H1 (cell line): Measurements from ENCODE around the gene AK8. TPM values are rescaled to one million over a fixed set of nuclear protein-coding genes. Genes with fewer than 3 reads are reported as not detected.

Source experiments
- CTCF ChIA-PET: fragments of 300-600 bp; sonication (Branson Sonifier 250); formaldehyde crosslinking; loops from one replicate; lab custom pipeline; 2021; ENCODE audit not compliant: partially characterized antibody; lab: Charles Lee
- POLR2A ChIA-PET: fragments of 300-600 bp; sonication (Branson Sonifier 250); formaldehyde crosslinking; loops from one replicate; lab custom pipeline; 2021; ENCODE audit warnings: inconsistent platforms; ENCODE audit not compliant: partially characterized antibody; lab: Charles Lee
- DNase-seq, 2 experiments: peaks; one replicate each; pipeline versions ENCODE4 v3.0.0 to v3.0.0-alpha.2; 2010 to 2022; ENCODE audit warnings: low spot score in 2 of 2, low read depth in 1 of 2, mixed read lengths in 1 of 2
- FAIRE-seq: peaks from 2 replicates; lab custom pipeline; 2011; peaks lifted over from hg19 to GRCh38; lab: Jason Lieb, UNC
- H2AFZ ChIP-seq: 2 replicates; pipeline ENCODE4 v1.8.1; 2012; ENCODE audit warnings: low read length, inconsistent platforms
- H2AK5ac ChIP-seq: 2 replicates; pipeline ENCODE4 v1.6.1; 2013; ENCODE audit warnings: low read depth, low read length
- H2BK120ac ChIP-seq: replicated peaks from 2 replicates; pipeline ENCODE3; 2013; ENCODE audit warnings: low read depth, low read length, inconsistent platforms
- H2BK12ac ChIP-seq: 2 replicates; pipeline ENCODE4 v1.6.1; 2013; ENCODE audit warnings: low read depth, low read length
- H2BK15ac ChIP-seq: 2 replicates; pipeline ENCODE4 v1.6.1; 2013; ENCODE audit warnings: low read length
- H2BK20ac ChIP-seq: 2 replicates; pipeline ENCODE4 v1.6.1; 2013; ENCODE audit warnings: low read length
- H2BK5ac ChIP-seq: 2 replicates; pipeline ENCODE4 v1.6.1; 2013; ENCODE audit warnings: low read depth, low read length
- H3K14ac ChIP-seq: 2 replicates; pipeline ENCODE4 v1.6.1; 2013; ENCODE audit warnings: inconsistent platforms; ENCODE audit not compliant: insufficient read length
- H3K18ac ChIP-seq: 2 replicates; pipeline ENCODE4 v1.6.1; 2013; ENCODE audit warnings: low read length; ENCODE audit errors: extremely low read depth
- H3K23ac ChIP-seq: 2 replicates; pipeline ENCODE4 v1.6.1; 2013; ENCODE audit warnings: inconsistent platforms; ENCODE audit not compliant: insufficient read length
- H3K23me2 ChIP-seq: 2 replicates; pipeline ENCODE4 v1.6.1; 2013; ENCODE audit warnings: low read depth, low read length
- H3K27ac ChIP-seq: 2 replicates; pipeline ENCODE4 v1.6.1; 2011; ENCODE audit warnings: low read depth, low read length, inconsistent platforms
- H3K27me3 ChIP-seq, 4 experiments: replicated peaks in 1 of 4; 1 replicate in 1 of 4; 2 replicates in 3 of 4; pipeline versions ENCODE4 v1.6.1 to v1.8.1; 2011 to 2013; ENCODE audit warnings: low read length in 3 of 4, mild to moderate bottlenecking in 3 of 4, inconsistent platforms in 2 of 4, mixed read lengths in 2 of 4, moderate library complexity in 1 of 4; ENCODE audit not compliant: control insufficient read depth in 3 of 4, insufficient read depth in 3 of 4; ENCODE audit errors: extremely low read depth in 1 of 4
- H3K36me3 ChIP-seq, 4 experiments: 2 replicates each; pipeline versions ENCODE4 v1.6.1 to v1.8.1; 2011 to 2013; ENCODE audit warnings: mild to moderate bottlenecking in 4 of 4, low read length in 3 of 4, moderate library complexity in 2 of 4, control low read depth in 1 of 4, inconsistent platforms in 1 of 4; ENCODE audit not compliant: insufficient read depth in 4 of 4, control insufficient read depth in 2 of 4
- H3K4ac ChIP-seq: replicated peaks from 2 replicates; pipeline ENCODE3; 2013; ENCODE audit warnings: low read length, low read depth, mixed read lengths, inconsistent platforms; ENCODE audit not compliant: insufficient read length
- H3K4me1 ChIP-seq, 4 experiments: replicated peaks in 1 of 4; 1 replicate in 1 of 4; 2 replicates in 3 of 4; pipeline versions ENCODE4 v1.6.1 to v1.8.1; 2011 to 2013; ENCODE audit warnings: low read length in 3 of 4, inconsistent platforms in 2 of 4, mixed read lengths in 1 of 4; ENCODE audit not compliant: insufficient read depth in 4 of 4, control insufficient read depth in 3 of 4
- H3K4me2 ChIP-seq, 2 experiments: 2 replicates each; pipeline versions ENCODE4 v1.6.1 to v1.8.1; 2011 to 2013; ENCODE audit warnings: low read depth in 2 of 2, low read length in 2 of 2, control low read depth in 1 of 2, inconsistent platforms in 1 of 2, mild to moderate bottlenecking in 1 of 2; ENCODE audit not compliant: insufficient read depth in 1 of 2
- H3K4me3 ChIP-seq, 4 experiments: fragments of 200-600, 300-600 bp in 1 of 4; sonication (generic), shearing (Covaris generic), sonication (Bioruptor Twin) in 1 of 4; 2 replicates each; pipeline versions ENCODE4 v1.5.1 to v1.8.1; 2011 to 2016; ENCODE audit warnings: low read length in 4 of 4, low read depth in 3 of 4, control low read depth in 2 of 4, inconsistent platforms in 2 of 4, mild to moderate bottlenecking in 2 of 4, mixed read lengths in 1 of 4, moderate library complexity in 1 of 4; ENCODE audit not compliant: insufficient read depth in 2 of 4; ENCODE audit errors: extremely low read depth in 1 of 4
- H3K56ac ChIP-seq: replicated peaks from 2 replicates; pipeline ENCODE3; 2013; ENCODE audit warnings: low read depth, mild to moderate bottlenecking, mixed read lengths, low read length, inconsistent platforms; ENCODE audit not compliant: insufficient read length
- H3K79me1 ChIP-seq: 2 replicates; pipeline ENCODE4 v1.6.1; 2013; ENCODE audit warnings: low read depth, low read length, control low read depth
- H3K79me2 ChIP-seq, 2 experiments: 2 replicates each; pipeline versions ENCODE4 v1.6.1 to v1.8.1; 2012 to 2013; ENCODE audit warnings: low read length in 2 of 2, mild to moderate bottlenecking in 2 of 2, inconsistent platforms in 1 of 2; ENCODE audit not compliant: insufficient read depth in 2 of 2, control insufficient read depth in 1 of 2
- H3K9ac ChIP-seq, 4 experiments: replicated peaks in 1 of 4; 1 replicate in 1 of 4; 2 replicates in 3 of 4; pipeline versions ENCODE4 v1.6.1 to v1.8.1; 2011 to 2013; ENCODE audit warnings: low read depth in 3 of 4, low read length in 3 of 4, control low read depth in 2 of 4, mild to moderate bottlenecking in 2 of 4, moderate library complexity in 2 of 4, inconsistent platforms in 1 of 4; ENCODE audit errors: extremely low read depth in 1 of 4
- H3K9me3 ChIP-seq, 2 experiments: 2 replicates each; pipeline versions ENCODE4 v1.6.1 to v1.8.1; 2012 to 2013; ENCODE audit warnings: mild to moderate bottlenecking in 2 of 2, moderate library complexity in 2 of 2, control low read depth in 1 of 2, inconsistent platforms in 1 of 2, low read depth in 1 of 2, low read length in 1 of 2, mixed read lengths in 1 of 2; ENCODE audit not compliant: insufficient read depth in 2 of 2
- H4K20me1 ChIP-seq, 2 experiments: replicated peaks in 1 of 2; 2 replicates each; pipeline versions ENCODE3 to v1.8.1; 2011 to 2013; ENCODE audit warnings: inconsistent platforms in 2 of 2, low read length in 2 of 2, mild to moderate bottlenecking in 1 of 2; ENCODE audit not compliant: insufficient read depth in 2 of 2, control insufficient read depth in 1 of 2
- H4K5ac ChIP-seq: 2 replicates; pipeline ENCODE4 v1.6.1; 2013; ENCODE audit warnings: low read length, low read depth, mixed read lengths, inconsistent platforms; ENCODE audit not compliant: insufficient read length
- H4K8ac ChIP-seq: 2 replicates; pipeline ENCODE4 v1.8.0; 2013; ENCODE audit warnings: mild to moderate bottlenecking, moderate library complexity, low read length, inconsistent platforms; ENCODE audit not compliant: insufficient read depth; ENCODE audit errors: extremely low read depth
- H4K91ac ChIP-seq: replicated peaks from 2 replicates; pipeline ENCODE3; 2013; ENCODE audit warnings: low read length, mixed read lengths, inconsistent platforms; ENCODE audit not compliant: insufficient read length
- BCL11A ChIP-seq, 2 experiments: IDR thresholded peaks; one replicate each; pipeline ENCODE4 v1.6.1; 2011; ENCODE audit warnings: low read depth in 2 of 2, low read length in 2 of 2, mild to moderate bottlenecking in 2 of 2
- CEBPB ChIP-seq: IDR thresholded peaks from 2 replicates; pipeline ENCODE4 v1.6.1; 2012; ENCODE audit warnings: low read depth, low read length
- FOSL1 ChIP-seq: IDR thresholded peaks from 2 replicates; pipeline ENCODE4 v1.6.1; 2011; ENCODE audit warnings: mild to moderate bottlenecking, low read depth, low read length, moderate library complexity; ENCODE audit not compliant: insufficient read depth
- GABPA ChIP-seq: IDR thresholded peaks from 2 replicates; pipeline ENCODE4 v1.6.1; 2011; ENCODE audit warnings: mild to moderate bottlenecking, low read length, moderate library complexity, borderline replicate concordance; ENCODE audit not compliant: insufficient read depth
- HDAC6 ChIP-seq: IDR thresholded peaks from one replicate; pipeline ENCODE4 v1.7.1; 2012; ENCODE audit warnings: low read depth, mild to moderate bottlenecking, inconsistent platforms, low read length, moderate library complexity
- KDM4A ChIP-seq: IDR thresholded peaks from one replicate; pipeline ENCODE4 v1.7.1; 2012; ENCODE audit warnings: low read depth, mild to moderate bottlenecking, moderate library complexity, low read length, inconsistent platforms; ENCODE audit not compliant: severe bottlenecking
- MAFK ChIP-seq: IDR thresholded peaks from 2 replicates; pipeline ENCODE4 v1.6.1; 2012; ENCODE audit warnings: low read depth, mild to moderate bottlenecking, improper control_type of control experiment, low read length
- SAP30 ChIP-seq: fragments of 300-600 bp; sonication (generic); IDR thresholded peaks from 2 replicates; pipeline ENCODE4 v1.7.1; 2012; ENCODE audit warnings: low read length, moderate library complexity, mild to moderate bottlenecking, inconsistent platforms; ENCODE audit not compliant: insufficient read depth, insufficient replicate concordance
- TEAD4 ChIP-seq: IDR thresholded peaks from 2 replicates; pipeline ENCODE4 v1.6.1; 2012; ENCODE audit warnings: low read depth, low read length, inconsistent platforms, mixed read lengths
- WGBS, 2 experiments: shearing (Covaris generic) in 1 of 2; methylation state at CpG; one replicate each; pipeline versions ENCODE4 v1.1.6 to v1.1.7; 2013 to 2015; ENCODE audit warnings: low lambda C conversion rate in 2 of 2, mixed read lengths in 2 of 2, inconsistent platforms in 1 of 2, low coverage in 1 of 2, missing lambda C conversion rate in 1 of 2; ENCODE audit not compliant: insufficient replicate concordance in 2 of 2, insufficient coverage in 1 of 2, insufficient read length in 1 of 2; ENCODE audit errors: extremely low coverage in 1 of 2, missing lambda C conversion rate in 1 of 2; 5-methylcytosine and 5-hydroxymethylcytosine counted together
- polyA plus RNA-seq, 7 experiments: library from polyadenylated mRNA; depleted of rRNA in 3 of 7; stranded (reverse) in 5 of 7; unstranded in 2 of 7; fragments of >200 nt in 5 of 7; fragments of 200-250 nt in 2 of 7; gene quantifications; 1 replicate in 5 of 7; 2 replicates in 1 of 7; 4 replicates in 1 of 7; pipeline versions ENCODE4 v1.2.1 to v1.2.3, GENCODE V29; 2011 to 2013; ENCODE audit warnings: missing spikeins in 2 of 7, mixed read lengths in 2 of 7
- total RNA-seq: library from RNA; stranded (reverse); fragmentation: NEBNext Ultra II Directional; extraction: Animal tissue kit (Norgen Biotek cat#: 25700); gene quantifications from 2 replicates; pipeline ENCODE4 v1.2.1, GENCODE V29; 2021

Gene AK8
- total and polyA plus RNA-seq, 2 of the 8 experiments (the other 6 are each of a cell fraction or from before 2014, with no cell fraction given): 0.35 to 0.48 TPM

DNA sequence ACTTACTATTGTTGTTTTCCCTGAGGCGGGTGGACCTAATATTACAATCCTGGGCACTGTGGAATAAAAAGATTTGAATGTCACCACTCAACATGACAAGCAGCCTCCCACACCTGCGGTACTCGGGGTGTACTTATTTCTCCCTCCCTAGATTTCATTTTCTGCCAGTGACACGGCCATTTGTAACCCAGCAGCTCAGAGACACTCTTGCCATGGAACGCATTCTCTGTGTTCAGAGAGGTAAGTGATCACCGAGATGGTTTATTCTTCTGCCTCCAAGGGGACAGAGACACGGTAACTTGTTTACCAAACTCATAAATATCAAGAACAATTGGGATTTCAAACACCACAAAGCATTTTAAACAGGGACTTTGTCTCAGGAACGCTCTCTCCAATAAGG is 11.2 kb downstream of the AK8 start:
- TF ChIP-seq GABPA (no peak), MAFK (no peak), CEBPB (no peak), HDAC6 (no peak), FOSL1 (no peak), KDM4A (no peak), BCL11A (IDR thresholded peaks at IDR 0.05; ENCODE audit: low read depth in 2 of 2, low read length in 2 of 2) (no peak), SAP30 (no peak), TEAD4 (no peak)
- no peak overlapping the region for H2AK5ac ChIP-seq
- H3K27me3 ChIP-seq: no peaks in the 10 kb centered on the region; a peak in 1 of 7 replicates
- no peaks in the 10 kb centered on the region for H3K9me3 ChIP-seq
- H2BK15ac ChIP-seq: no peak overlapping the region
- no peak overlapping the region for H2BK5ac ChIP-seq
- no peak overlapping the region for H3K4me3 ChIP-seq
- no peak overlapping the region for H3K9ac ChIP-seq
- FAIRE-seq (no peak), DNase-seq (no peak)
- CTCF ChIA-PET: interaction anchor here (1.0 to 1.4 kb wide), 4 partner anchors 16 to 64 kb away, joined by 3 read pairs; no protein-coding TSS in a partner anchor
- no peak overlapping the region for H3K18ac ChIP-seq
- no peak overlapping the region for H3K4me2 ChIP-seq
- no peak overlapping the region for H3K23ac ChIP-seq
- no peak overlapping the region for H2BK120ac ChIP-seq
- no peaks in the 10 kb centered on the region for H3K23me2 ChIP-seq
- H3K14ac ChIP-seq: no peak overlapping the region
- no peak overlapping the region for H2AFZ ChIP-seq
- H4K91ac ChIP-seq: no peak overlapping the region
- 90% methylated on average over 8 of the region's 8 CpGs; no CpG with 5 or more reads in 1 of the 2 experiments for WGBS, 2 experiments
- POLR2A ChIA-PET: interaction anchor here (1.6 kb wide), 1 partner anchor 10 kb away, joined by 4 read pairs; no protein-coding TSS in a partner anchor
- H3K4ac ChIP-seq: no peak overlapping the region
- no peak overlapping the region for H2BK20ac ChIP-seq
- H4K8ac ChIP-seq: no peak overlapping the region
- H2BK12ac ChIP-seq: no peak overlapping the region
- H3K79me2 ChIP-seq: no peaks in the 10 kb centered on the region
- H4K5ac ChIP-seq: no peak overlapping the region
- H3K27ac ChIP-seq: no peak overlapping the region
- H3K56ac ChIP-seq: no peak overlapping the region
- peaks cover 0 to 2% of the 10 kb centered on the region in 2 experiments for H4K20me1 ChIP-seq
- peaks cover 0 to 2% (median 1%) of the 10 kb centered on the region in 4 experiments; a peak in 1 of 7 replicates for H3K4me1 ChIP-seq
- H3K36me3 ChIP-seq: no peaks in the 10 kb centered on the region
- H3K79me1 ChIP-seq: no peaks in the 10 kb centered on the region
